Endothelial cell of coronary artery (primary cell): ENCODE data around the gene AKAP8L. TPM values are rescaled to one million over a fixed set of nuclear protein-coding genes. Genes with fewer than 3 reads are reported as not detected.

Experiments
- total RNA-seq: library from RNA; depleted of rRNA; stranded (reverse); fragments of >200 nt; gene quantifications from 2 replicates; pipeline ENCODE4 v1.2.3, GENCODE V29; 2014

Gene AKAP8L
- total RNA-seq: 48.9 and 67.4 TPM in 2 replicates

DNA sequence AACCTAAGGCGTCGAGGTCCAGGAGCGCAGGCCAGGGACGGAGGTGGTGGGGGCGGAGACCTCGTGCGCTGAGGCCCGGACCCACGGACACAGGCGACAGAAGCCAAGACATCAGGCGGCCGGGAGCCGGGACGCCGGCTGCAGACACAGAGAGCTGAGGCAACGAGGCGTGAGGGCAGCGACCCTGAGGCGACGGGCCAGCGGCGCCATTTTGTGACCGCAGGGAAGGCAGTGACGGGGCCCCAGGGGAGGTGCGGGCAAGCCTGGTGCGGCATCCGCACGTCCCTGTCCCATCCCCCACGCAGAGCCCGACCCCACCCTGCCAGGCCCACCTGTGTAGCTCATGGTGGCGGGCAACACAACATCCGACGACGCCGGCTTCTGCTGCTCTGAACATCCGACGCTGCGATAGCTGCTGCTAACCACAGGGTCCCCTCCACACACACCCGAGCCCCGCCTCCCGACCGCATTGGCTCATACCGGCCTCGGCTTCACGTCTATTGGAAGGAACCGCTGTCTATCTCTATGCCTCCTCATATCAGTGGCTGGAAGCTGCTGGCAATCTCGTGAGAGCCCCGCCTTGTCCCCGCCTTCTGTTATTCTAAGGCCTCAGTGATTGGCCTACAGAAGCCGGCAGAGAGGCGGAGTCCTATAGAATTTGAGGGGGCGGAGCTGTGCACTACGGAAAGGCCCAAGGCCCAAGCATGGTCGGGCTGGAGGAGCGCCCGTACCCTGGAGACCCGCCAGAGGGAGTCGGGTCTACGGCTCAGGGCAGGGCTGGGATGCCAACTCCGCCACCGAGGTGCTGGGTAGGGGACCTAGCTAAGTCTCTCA lies at the start of gene AKAP8L:
Gene AKAP8L (minus strand): TSS at position 410 of the 834 bp plus-strand sequence. CDS start 65 bp downstream, at position 345.

DNA sequence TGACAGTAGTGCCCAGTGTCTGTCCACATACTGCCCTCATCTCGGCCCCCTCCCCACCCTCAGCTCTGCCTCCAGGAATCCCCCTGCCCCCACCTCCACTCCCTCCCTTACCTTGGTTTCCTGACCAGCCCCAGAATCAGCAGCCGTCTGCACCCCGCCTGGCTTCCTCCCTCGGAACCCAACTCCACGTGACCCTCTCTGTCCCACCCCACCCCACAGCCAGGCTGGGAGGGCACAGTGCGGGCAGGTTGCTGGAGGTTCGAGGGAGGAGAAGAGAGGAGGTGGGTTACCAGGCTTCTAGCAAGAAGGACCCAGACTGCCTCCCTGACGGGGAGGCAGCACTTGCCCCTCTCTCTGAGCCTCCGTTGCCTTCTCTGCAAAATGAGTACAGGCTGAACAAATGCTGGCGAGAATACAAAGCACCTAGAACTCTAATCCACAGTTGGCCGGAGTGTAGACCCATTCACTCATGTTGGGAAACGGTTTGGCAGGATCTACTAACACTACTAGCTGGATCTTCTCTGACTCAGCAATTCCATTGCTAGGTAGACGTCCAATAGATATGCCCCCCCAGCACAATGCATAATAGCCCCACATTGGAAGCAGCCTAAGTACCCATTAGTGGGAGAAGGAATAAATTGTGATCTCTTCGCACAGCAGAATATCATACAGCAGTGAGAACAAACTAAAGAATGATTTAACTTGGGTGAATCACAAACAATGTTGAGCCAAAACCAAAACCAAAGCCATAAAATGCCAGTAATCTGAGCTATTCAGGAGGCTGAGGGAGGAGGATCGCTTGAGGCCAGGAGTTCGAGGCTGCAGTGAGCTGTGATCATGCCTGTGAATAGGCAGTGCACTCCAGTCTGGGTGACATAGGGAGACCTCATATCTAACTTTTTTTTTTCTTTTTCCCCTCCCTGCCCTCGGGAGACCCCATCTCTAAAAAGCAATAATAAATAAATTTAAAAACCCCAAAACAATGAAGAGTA lies 45.9 kb upstream of the AKAP8L start, which contains the start of gene RASAL3:
Gene RASAL3 (minus strand): TSS at position 151 of the 992 bp plus-strand sequence. CDS start 186 bp downstream, outside the sequence.

GRCh38 chr19:15449620-15450527 lies 31.1 kb upstream of the AKAP8L start, which contains the start of gene WIZ:
Gene WIZ, minus strand, starts transcription at chr19:15449956. Its CDS starts 1,649 bp downstream, at chr19:15448307.

GRCh38 chr19:15379083-15379998 lies 39.4 kb downstream of the AKAP8L start, which contains the start of gene AKAP8:
Gene AKAP8, minus strand, starts transcription at chr19:15379787. Its CDS starts 56 bp downstream, at chr19:15379731.

DNA sequence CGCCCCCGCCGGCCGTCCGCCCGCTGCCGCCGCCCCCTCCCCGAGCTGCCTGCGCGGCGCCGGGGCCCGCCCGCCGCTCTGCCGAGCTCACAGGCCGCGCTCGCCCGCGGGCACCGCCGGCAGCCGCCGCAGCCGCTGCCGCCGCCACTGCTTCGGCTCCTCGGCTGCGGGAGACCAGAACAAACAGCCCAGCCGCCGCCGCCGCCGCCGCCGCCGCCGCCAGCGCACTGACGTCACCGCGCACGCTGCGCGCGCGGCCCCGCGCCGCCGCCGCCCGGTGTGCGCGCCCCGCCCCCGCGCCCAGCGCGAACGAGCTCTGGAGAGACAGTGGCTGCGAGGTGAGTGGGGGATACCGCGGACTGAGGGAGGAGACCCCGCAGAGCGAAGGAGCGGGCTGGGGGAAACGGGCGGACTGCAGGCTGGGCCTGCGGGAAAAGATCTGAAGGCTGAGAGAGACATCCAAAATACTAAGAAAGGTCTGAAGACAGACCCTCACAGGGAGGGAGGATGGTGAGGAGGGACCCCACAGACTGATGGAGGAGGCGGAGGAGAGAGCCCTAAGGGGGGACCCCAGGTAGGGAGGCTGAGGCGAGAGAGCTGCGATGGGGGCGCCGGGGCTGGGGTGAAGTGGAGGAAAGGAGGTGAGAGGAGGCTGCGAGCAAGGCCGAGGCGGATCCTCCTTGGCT lies 86.3 kb downstream of the AKAP8L start, which contains the start of gene BRD4:
Gene BRD4 (minus strand): TSS at position 229 of the 686 bp plus-strand sequence. CDS start 59,440 bp downstream, outside the sequence.

Other genes with a start within 250 kb of the AKAP8L start
- 0.99 and 63.3 TPM in 2 replicates for gene NOTCH3, start 218.0 kb downstream of the AKAP8L start, total RNA-seq
- 0.09 TPM in 1 of 2 replicates, not detected in the other for gene EPHX3, start 186.5 kb downstream of the AKAP8L start, total RNA-seq
- gene BRD4, start 86.4 kb downstream of the AKAP8L start, total RNA-seq: 11.0 and 15.3 TPM in 2 replicates
- 16.8 and 20.0 TPM in 2 replicates for gene AKAP8, start 39.2 kb downstream of the AKAP8L start, total RNA-seq
- gene WIZ, start 31.0 kb upstream of the AKAP8L start, total RNA-seq: 6.4 and 9.0 TPM in 2 replicates
- gene RASAL3, start 45.6 kb upstream of the AKAP8L start, total RNA-seq: 2.8 and 4.7 TPM in 2 replicates
- under 0.01 TPM in 1 of 2 replicates, not detected in the other for gene PGLYRP2, start 60.5 kb upstream of the AKAP8L start, total RNA-seq
- not detected in 2 replicates for gene CYP4F22, start 89.5 kb upstream of the AKAP8L start, total RNA-seq
- gene CYP4F8, start 196.2 kb upstream of the AKAP8L start, total RNA-seq: not detected in 2 replicates
- gene CYP4F3, start 221.9 kb upstream of the AKAP8L start, total RNA-seq: not detected in 2 replicates